Ovary (tissue), 3 donors: ENCODE data around the gene LAMTOR4.

Experiments used
- CTCF ChIP-seq, 3 donors: fragments of 450-650 bp in 2 of 3; fragments of 200-600 bp in 1 of 3; IDR thresholded peaks; one replicate each; pipeline versions ENCODE4 v1.5.1 to v1.8.0; 2016 to 2022; ENCODE audit warnings: antibody characterized with exemption in 3 of 3, mild to moderate bottlenecking in 1 of 3
- POLR2A ChIP-seq: fragments of 450-650 bp; IDR thresholded peaks from one replicate; pipeline ENCODE4 v1.6.1; 2017; ENCODE audit warnings: antibody characterized with exemption, mild to moderate bottlenecking, moderate library complexity
- donor health status: DM: no; HTN: no; CAD: no.

- TF ChIP-seq POLR2A (no peak), CTCF (IDR thresholded peaks at IDR 0.05) (no peak)
Measured at GRCh38 chr7:100152937-100153666, 4.4 kb downstream of the LAMTOR4 start.
